NCI-H2029 (cell line): Measurements from ENCODE around the gene HDAC7.
A peak's percentile ranks its signal among the peaks of the same experiment; 100 is the strongest.

Source experiments
- DNase-seq: peaks from one replicate; lab custom pipeline; 2025; lab: John Stamatoyannopoulos, UW

Gene HDAC7

GRCh38 chr12:47819896-47820630 is at the start of gene HDAC7:
TSS of gene HDAC7 (minus strand) at chr12:47819903. CDS start at chr12:47819785, 118 bp downstream.
- DNase-seq, result peak; percentile 42

- no peak for DNase-seq
Measured at GRCh38 chr12:47868552-47869031, 48.9 kb upstream of the HDAC7 start.

GRCh38 chr12:47868041-47868440 is 48.3 kb upstream of the HDAC7 start:
- no peak for DNase-seq

GRCh38 chr12:47867495-47867941 is 47.8 kb upstream of the HDAC7 start:
- DNase-seq, result no peak

GRCh38 chr12:47864646-47865235 is 45.0 kb upstream of the HDAC7 start:
- no peak for DNase-seq

GRCh38 chr12:47863985-47864384 is 44.3 kb upstream of the HDAC7 start:
- no peak for DNase-seq

- DNase-seq, result no peak
Measured at GRCh38 chr12:47863467-47863866, 43.8 kb upstream of the HDAC7 start.

GRCh38 chr12:47862881-47863280 is 43.2 kb upstream of the HDAC7 start:
- DNase-seq, result no peak

GRCh38 chr12:47862167-47862750 is 42.6 kb upstream of the HDAC7 start:
- DNase-seq, result no peak

- no peak for DNase-seq
Measured at GRCh38 chr12:47860873-47861272, 41.2 kb upstream of the HDAC7 start.

GRCh38 chr12:47860279-47860841 is 40.7 kb upstream of the HDAC7 start:
- DNase-seq, result no peak

- no peak for DNase-seq
Measured at GRCh38 chr12:47858511-47859266, 39.0 kb upstream of the HDAC7 start.

GRCh38 chr12:47856721-47857575 is 37.2 kb upstream of the HDAC7 start:
- DNase-seq, result no peak

GRCh38 chr12:47856094-47856493 is 36.4 kb upstream of the HDAC7 start:
- DNase-seq, result no peak

GRCh38 chr12:47855502-47855901 is 35.8 kb upstream of the HDAC7 start:
- no peak for DNase-seq

GRCh38 chr12:47854531-47854930 is 34.8 kb upstream of the HDAC7 start:
- DNase-seq, result no peak

GRCh38 chr12:47852096-47852571 is 32.4 kb upstream of the HDAC7 start:
- DNase-seq, result no peak

GRCh38 chr12:47851303-47851952 is 31.7 kb upstream of the HDAC7 start:
- DNase-seq, result no peak

- no peak for DNase-seq
Measured at GRCh38 chr12:47850153-47851084, 30.7 kb upstream of the HDAC7 start.
